GM19455 (cell line): ENCODE data around the gene KIF5B.

Source experiments
- ATAC-seq: cut with Tn5 transposase; IDR thresholded peaks from one replicate; pipeline ENCODE4 v1.9.1; 2021; ENCODE audit not compliant: unreplicated experiment

Gene KIF5B

DNA sequence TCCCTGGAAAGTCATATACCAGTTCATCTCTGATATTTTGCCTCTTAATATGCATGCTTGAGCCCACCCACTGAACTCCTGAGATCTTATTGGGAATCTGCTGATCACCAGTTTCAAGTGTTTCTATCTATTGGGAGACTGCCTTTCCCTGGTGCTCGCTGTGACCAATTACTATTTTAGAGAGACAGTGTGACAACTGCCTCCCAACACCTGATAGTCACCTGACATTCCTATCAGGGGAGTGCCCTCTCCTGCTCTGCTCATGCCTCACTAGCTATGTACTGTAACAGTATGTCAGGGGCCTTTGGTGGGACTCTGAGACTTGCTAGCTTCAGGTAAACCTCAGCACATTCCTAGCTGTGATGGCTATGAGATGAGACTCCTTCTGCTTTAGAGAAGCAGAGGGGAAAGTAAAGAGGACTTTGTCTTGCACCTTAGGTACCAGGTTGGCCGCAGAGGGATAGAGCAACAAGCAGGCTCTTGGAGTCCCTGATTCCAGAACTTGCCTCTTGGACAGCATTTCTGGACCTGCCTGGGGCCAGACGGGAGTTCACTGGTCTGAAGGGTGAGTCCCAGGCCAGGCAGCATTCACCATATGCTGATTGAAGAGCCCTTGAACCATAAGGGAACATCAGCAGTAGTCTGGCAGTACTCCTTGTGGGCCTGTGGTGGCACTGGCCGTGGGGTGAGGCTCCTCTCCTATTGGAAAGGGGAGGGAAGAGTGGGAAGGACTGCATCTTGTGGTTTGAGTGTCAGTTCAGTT is 93.2 kb downstream of the KIF5B start:
- ATAC-seq: no peak

DNA sequence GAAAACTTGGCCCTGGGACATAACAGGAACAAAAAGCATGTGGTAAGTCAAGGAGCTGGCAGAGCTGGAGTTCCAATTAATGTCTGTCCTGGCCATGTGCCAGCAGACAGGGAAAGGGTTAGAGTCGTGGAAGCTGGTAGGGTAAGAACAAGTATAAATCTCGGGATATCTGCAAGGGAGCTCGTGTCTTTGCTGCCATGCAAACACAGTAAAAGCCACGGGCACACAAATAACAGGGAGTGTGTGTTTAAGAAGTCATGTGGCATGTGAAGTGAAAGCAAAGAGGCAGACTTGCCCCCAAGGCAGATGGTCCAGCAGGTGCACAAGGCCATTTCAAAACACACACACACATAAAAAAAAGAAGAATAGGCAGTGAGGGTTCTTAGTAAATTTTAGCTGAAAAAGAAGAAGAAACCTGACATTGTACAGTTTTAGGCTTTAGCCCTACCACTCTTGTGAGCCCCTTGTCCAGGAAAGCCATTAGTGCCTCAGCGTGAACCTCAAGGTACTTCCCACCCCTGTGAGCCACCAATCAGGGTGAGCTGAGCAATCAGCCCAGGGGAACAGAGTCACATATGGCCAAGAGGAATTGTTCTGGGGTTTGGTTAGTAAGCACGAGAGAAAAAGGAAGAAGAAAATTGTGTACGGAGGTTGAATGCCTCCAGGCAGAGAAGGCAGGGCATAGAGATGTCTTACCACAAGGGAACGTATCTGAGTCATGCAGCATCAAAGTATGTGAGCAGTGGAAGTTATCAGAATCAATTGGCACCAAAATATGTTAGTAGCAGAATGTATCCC is 94.7 kb downstream of the KIF5B start:
- no peak for ATAC-seq

DNA sequence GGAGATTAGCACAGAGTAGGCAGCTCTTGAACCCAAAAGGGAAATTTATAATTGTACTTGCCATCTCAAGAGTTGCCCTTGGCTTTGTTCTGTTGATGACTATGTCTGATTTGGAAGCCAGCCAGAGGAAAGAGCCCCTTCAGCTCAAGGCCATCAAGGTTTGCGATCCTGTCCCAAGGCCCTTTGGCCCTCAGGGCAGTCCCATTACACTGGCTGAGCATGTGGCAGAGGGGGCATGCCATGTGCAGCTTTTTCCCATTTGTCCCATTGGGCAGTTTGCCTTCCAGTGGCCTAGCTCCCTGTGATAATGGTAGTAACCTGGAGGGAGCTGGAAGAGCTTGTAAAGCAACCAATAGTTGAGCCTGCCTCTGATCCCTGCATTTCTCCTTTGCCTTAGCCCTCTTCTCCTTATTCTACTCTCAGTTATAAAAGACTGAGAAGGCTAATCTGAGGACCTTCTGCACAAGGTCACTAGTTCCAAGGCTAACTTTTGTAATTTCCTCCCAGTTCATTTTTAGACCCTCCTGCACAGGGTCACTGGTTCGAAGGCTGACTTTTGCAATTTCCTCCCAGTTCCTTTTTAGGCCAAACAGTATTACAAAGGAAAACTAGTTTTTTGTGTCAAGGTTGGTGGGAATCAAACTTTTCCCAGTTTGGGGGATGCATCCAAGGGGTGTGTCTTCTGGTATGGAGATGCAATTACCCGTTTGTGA is 96.6 kb downstream of the KIF5B start:
- ATAC-seq: no peak
